H1 (cell line): ENCODE measurements around the gene BAIAP2. TPM values are rescaled to one million over a fixed set of nuclear protein-coding genes. Genes with fewer than 3 reads are reported as not detected.

ENCODE experiments used
- CTCF ChIA-PET: fragments of 300-600 bp; sonication (Branson Sonifier 250); formaldehyde crosslinking; loops from one replicate; lab custom pipeline; 2021; ENCODE audit not compliant: partially characterized antibody; lab: Charles Lee
- POLR2A ChIA-PET: fragments of 300-600 bp; sonication (Branson Sonifier 250); formaldehyde crosslinking; loops from one replicate; lab custom pipeline; 2021; ENCODE audit warnings: inconsistent platforms; ENCODE audit not compliant: partially characterized antibody; lab: Charles Lee
- DNase-seq, 2 experiments: peaks; one replicate each; pipeline versions ENCODE4 v3.0.0 to v3.0.0-alpha.2; 2010 to 2022; ENCODE audit warnings: low spot score in 2 of 2, low read depth in 1 of 2, mixed read lengths in 1 of 2
- FAIRE-seq: peaks from 2 replicates; lab custom pipeline; 2011; peaks lifted over from hg19 to GRCh38; lab: Jason Lieb, UNC
- H2AFZ ChIP-seq: 2 replicates; pipeline ENCODE4 v1.8.1; 2012; ENCODE audit warnings: low read length, inconsistent platforms
- H2AK5ac ChIP-seq: 2 replicates; pipeline ENCODE4 v1.6.1; 2013; ENCODE audit warnings: low read depth, low read length
- H2BK120ac ChIP-seq: replicated peaks from 2 replicates; pipeline ENCODE3; 2013; ENCODE audit warnings: low read depth, low read length, inconsistent platforms
- H2BK12ac ChIP-seq: 2 replicates; pipeline ENCODE4 v1.6.1; 2013; ENCODE audit warnings: low read depth, low read length
- H2BK15ac ChIP-seq: 2 replicates; pipeline ENCODE4 v1.6.1; 2013; ENCODE audit warnings: low read length
- H2BK20ac ChIP-seq: 2 replicates; pipeline ENCODE4 v1.6.1; 2013; ENCODE audit warnings: low read length
- H2BK5ac ChIP-seq: 2 replicates; pipeline ENCODE4 v1.6.1; 2013; ENCODE audit warnings: low read depth, low read length
- H3K14ac ChIP-seq: 2 replicates; pipeline ENCODE4 v1.6.1; 2013; ENCODE audit warnings: inconsistent platforms; ENCODE audit not compliant: insufficient read length
- H3K18ac ChIP-seq: 2 replicates; pipeline ENCODE4 v1.6.1; 2013; ENCODE audit warnings: low read length; ENCODE audit errors: extremely low read depth
- H3K23ac ChIP-seq: 2 replicates; pipeline ENCODE4 v1.6.1; 2013; ENCODE audit warnings: inconsistent platforms; ENCODE audit not compliant: insufficient read length
- H3K23me2 ChIP-seq: 2 replicates; pipeline ENCODE4 v1.6.1; 2013; ENCODE audit warnings: low read depth, low read length
- H3K27ac ChIP-seq: 2 replicates; pipeline ENCODE4 v1.6.1; 2011; ENCODE audit warnings: low read depth, low read length, inconsistent platforms
- H3K27me3 ChIP-seq, 4 experiments: replicated peaks in 1 of 4; 1 replicate in 1 of 4; 2 replicates in 3 of 4; pipeline versions ENCODE4 v1.6.1 to v1.8.1; 2011 to 2013; ENCODE audit warnings: low read length in 3 of 4, mild to moderate bottlenecking in 3 of 4, inconsistent platforms in 2 of 4, mixed read lengths in 2 of 4, moderate library complexity in 1 of 4; ENCODE audit not compliant: control insufficient read depth in 3 of 4, insufficient read depth in 3 of 4; ENCODE audit errors: extremely low read depth in 1 of 4
- H3K36me3 ChIP-seq, 4 experiments: 2 replicates each; pipeline versions ENCODE4 v1.6.1 to v1.8.1; 2011 to 2013; ENCODE audit warnings: mild to moderate bottlenecking in 4 of 4, low read length in 3 of 4, moderate library complexity in 2 of 4, control low read depth in 1 of 4, inconsistent platforms in 1 of 4; ENCODE audit not compliant: insufficient read depth in 4 of 4, control insufficient read depth in 2 of 4
- H3K4ac ChIP-seq: replicated peaks from 2 replicates; pipeline ENCODE3; 2013; ENCODE audit warnings: low read length, low read depth, mixed read lengths, inconsistent platforms; ENCODE audit not compliant: insufficient read length
- H3K4me1 ChIP-seq, 4 experiments: replicated peaks in 1 of 4; 1 replicate in 1 of 4; 2 replicates in 3 of 4; pipeline versions ENCODE4 v1.6.1 to v1.8.1; 2011 to 2013; ENCODE audit warnings: low read length in 3 of 4, inconsistent platforms in 2 of 4, mixed read lengths in 1 of 4; ENCODE audit not compliant: insufficient read depth in 4 of 4, control insufficient read depth in 3 of 4
- H3K4me2 ChIP-seq, 2 experiments: 2 replicates each; pipeline versions ENCODE4 v1.6.1 to v1.8.1; 2011 to 2013; ENCODE audit warnings: low read depth in 2 of 2, low read length in 2 of 2, control low read depth in 1 of 2, inconsistent platforms in 1 of 2, mild to moderate bottlenecking in 1 of 2; ENCODE audit not compliant: insufficient read depth in 1 of 2
- H3K4me3 ChIP-seq, 4 experiments: fragments of 200-600, 300-600 bp in 1 of 4; sonication (generic), shearing (Covaris generic), sonication (Bioruptor Twin) in 1 of 4; 2 replicates each; pipeline versions ENCODE4 v1.5.1 to v1.8.1; 2011 to 2016; ENCODE audit warnings: low read length in 4 of 4, low read depth in 3 of 4, control low read depth in 2 of 4, inconsistent platforms in 2 of 4, mild to moderate bottlenecking in 2 of 4, mixed read lengths in 1 of 4, moderate library complexity in 1 of 4; ENCODE audit not compliant: insufficient read depth in 2 of 4; ENCODE audit errors: extremely low read depth in 1 of 4
- H3K56ac ChIP-seq: replicated peaks from 2 replicates; pipeline ENCODE3; 2013; ENCODE audit warnings: low read depth, mild to moderate bottlenecking, mixed read lengths, low read length, inconsistent platforms; ENCODE audit not compliant: insufficient read length
- H3K79me1 ChIP-seq: 2 replicates; pipeline ENCODE4 v1.6.1; 2013; ENCODE audit warnings: low read depth, low read length, control low read depth
- H3K79me2 ChIP-seq, 2 experiments: 2 replicates each; pipeline versions ENCODE4 v1.6.1 to v1.8.1; 2012 to 2013; ENCODE audit warnings: low read length in 2 of 2, mild to moderate bottlenecking in 2 of 2, inconsistent platforms in 1 of 2; ENCODE audit not compliant: insufficient read depth in 2 of 2, control insufficient read depth in 1 of 2
- H3K9ac ChIP-seq, 4 experiments: replicated peaks in 1 of 4; 1 replicate in 1 of 4; 2 replicates in 3 of 4; pipeline versions ENCODE4 v1.6.1 to v1.8.1; 2011 to 2013; ENCODE audit warnings: low read depth in 3 of 4, low read length in 3 of 4, control low read depth in 2 of 4, mild to moderate bottlenecking in 2 of 4, moderate library complexity in 2 of 4, inconsistent platforms in 1 of 4; ENCODE audit errors: extremely low read depth in 1 of 4
- H3K9me3 ChIP-seq, 2 experiments: 2 replicates each; pipeline versions ENCODE4 v1.6.1 to v1.8.1; 2012 to 2013; ENCODE audit warnings: mild to moderate bottlenecking in 2 of 2, moderate library complexity in 2 of 2, control low read depth in 1 of 2, inconsistent platforms in 1 of 2, low read depth in 1 of 2, low read length in 1 of 2, mixed read lengths in 1 of 2; ENCODE audit not compliant: insufficient read depth in 2 of 2
- H4K20me1 ChIP-seq, 2 experiments: replicated peaks in 1 of 2; 2 replicates each; pipeline versions ENCODE3 to v1.8.1; 2011 to 2013; ENCODE audit warnings: inconsistent platforms in 2 of 2, low read length in 2 of 2, mild to moderate bottlenecking in 1 of 2; ENCODE audit not compliant: insufficient read depth in 2 of 2, control insufficient read depth in 1 of 2
- H4K5ac ChIP-seq: 2 replicates; pipeline ENCODE4 v1.6.1; 2013; ENCODE audit warnings: low read length, low read depth, mixed read lengths, inconsistent platforms; ENCODE audit not compliant: insufficient read length
- H4K8ac ChIP-seq: 2 replicates; pipeline ENCODE4 v1.8.0; 2013; ENCODE audit warnings: mild to moderate bottlenecking, moderate library complexity, low read length, inconsistent platforms; ENCODE audit not compliant: insufficient read depth; ENCODE audit errors: extremely low read depth
- H4K91ac ChIP-seq: replicated peaks from 2 replicates; pipeline ENCODE3; 2013; ENCODE audit warnings: low read length, mixed read lengths, inconsistent platforms; ENCODE audit not compliant: insufficient read length
- PHF8 ChIP-seq: fragments of 200-600 bp; sonication (generic); conservative IDR thresholded peaks from 2 replicates; pipeline ENCODE4 v1.7.1; 2012; ENCODE audit warnings: low read depth, mild to moderate bottlenecking, inconsistent platforms, low read length, moderate library complexity
- WGBS, 2 experiments: shearing (Covaris generic) in 1 of 2; methylation state at CpG; one replicate each; pipeline versions ENCODE4 v1.1.6 to v1.1.7; 2013 to 2015; ENCODE audit warnings: low lambda C conversion rate in 2 of 2, mixed read lengths in 2 of 2, inconsistent platforms in 1 of 2, low coverage in 1 of 2, missing lambda C conversion rate in 1 of 2; ENCODE audit not compliant: insufficient replicate concordance in 2 of 2, insufficient coverage in 1 of 2, insufficient read length in 1 of 2; ENCODE audit errors: extremely low coverage in 1 of 2, missing lambda C conversion rate in 1 of 2; 5-methylcytosine and 5-hydroxymethylcytosine counted together
- polyA plus RNA-seq, 7 experiments: library from polyadenylated mRNA; depleted of rRNA in 3 of 7; stranded (reverse) in 5 of 7; unstranded in 2 of 7; fragments of >200 nt in 5 of 7; fragments of 200-250 nt in 2 of 7; gene quantifications; 1 replicate in 5 of 7; 2 replicates in 1 of 7; 4 replicates in 1 of 7; pipeline versions ENCODE4 v1.2.1 to v1.2.3, GENCODE V29; 2011 to 2013; ENCODE audit warnings: missing spikeins in 2 of 7, mixed read lengths in 2 of 7
- total RNA-seq: library from RNA; stranded (reverse); fragmentation: NEBNext Ultra II Directional; extraction: Animal tissue kit (Norgen Biotek cat#: 25700); gene quantifications from 2 replicates; pipeline ENCODE4 v1.2.1, GENCODE V29; 2021

Gene BAIAP2
- total and polyA plus RNA-seq, 2 of the 8 experiments (the other 6 are each of a cell fraction or from before 2014, with no cell fraction given), result 10.0 to 22.8 TPM

DNA sequence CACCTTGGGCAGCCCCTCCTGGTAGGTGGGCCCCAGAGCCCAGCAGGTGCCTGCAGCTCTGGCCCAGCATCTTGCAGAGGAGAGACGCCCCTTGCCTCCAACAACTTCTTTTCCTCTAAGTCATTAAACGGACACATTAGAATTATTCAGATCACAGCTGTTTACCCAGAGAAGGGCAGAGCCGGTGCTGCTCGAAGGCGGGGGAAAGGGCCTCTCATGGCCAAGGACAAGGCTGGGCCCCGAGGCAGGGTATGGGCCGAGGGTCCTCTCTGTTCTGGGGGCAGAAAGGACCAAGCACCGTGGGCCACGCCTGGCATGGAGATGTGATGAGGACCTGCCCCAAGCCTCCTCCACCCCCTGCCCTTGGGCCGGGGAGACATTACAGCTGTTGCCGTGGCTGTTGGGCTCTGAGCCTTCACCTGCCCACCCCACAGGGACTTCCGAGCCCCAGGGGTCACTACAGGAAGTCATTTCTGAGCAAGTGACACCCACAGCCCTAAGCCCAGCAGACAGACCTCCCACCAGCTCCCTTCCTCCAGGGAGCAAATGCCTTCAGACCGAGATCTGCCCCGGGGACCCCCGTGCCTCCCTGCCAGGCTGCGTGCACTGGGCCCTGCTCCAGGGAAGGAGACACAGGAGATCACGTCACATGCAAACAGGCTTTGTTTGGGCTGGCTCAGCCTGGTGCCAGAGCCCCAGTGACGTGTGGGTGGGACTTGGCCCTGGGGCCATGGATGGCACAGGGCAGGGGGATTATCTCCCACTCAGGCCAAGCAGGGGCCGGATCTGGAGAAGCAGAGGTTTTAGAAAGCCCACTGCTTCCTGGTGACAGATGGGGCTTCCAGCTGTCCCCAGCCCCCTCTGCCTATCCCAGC is 129.7 kb downstream of the BAIAP2 start:
- 0 out of 2 replicates have a peak overlapping the region, but pooled peaks have one; percentile 27 for H2BK12ac ChIP-seq
- H2BK15ac ChIP-seq, result peak overlapping the region; percentile 99; the same call in 1 of the 2 replicates
- no peak overlapping the region for H3K4ac ChIP-seq
- H3K4me2 ChIP-seq, result no peak overlapping the region
- H3K79me1 ChIP-seq, result no peaks in the 10 kb centered on the region
- H4K8ac ChIP-seq, result peak overlapping the region; percentile 51; the same call in 1 of the 2 replicates
- H4K20me1 ChIP-seq, result peaks cover 0 to 3% of the 10 kb centered on the region in 2 experiments
- H3K23ac ChIP-seq, result no peak overlapping the region
- H3K79me2 ChIP-seq, result no peaks in the 10 kb centered on the region; a peak in 1 of 4 replicates
- no peak overlapping the region for H2BK120ac ChIP-seq
- H3K36me3 ChIP-seq, result no peaks in the 10 kb centered on the region; a peak in 1 of 8 replicates
- H3K4me1 ChIP-seq, result peaks cover 0 to 12% (median 3%) of the 10 kb centered on the region in 4 experiments; a peak in 4 of 7 replicates
- H3K14ac ChIP-seq, result no peak overlapping the region
- H3K4me3 ChIP-seq, result no peak overlapping the region
- H4K5ac ChIP-seq, result no peak overlapping the region
- no peak overlapping the region for H3K27ac ChIP-seq
- WGBS, 2 experiments, result 78% methylated on average over 18 of the region's 19 CpGs; no CpG with 5 or more reads in 1 of the 2 experiments
- H3K18ac ChIP-seq, result no peak overlapping the region
- POLR2A ChIA-PET, result interaction anchor here (0.7 to 1.6 kb wide), 7 partner anchors 8 to 344 kb away, joined by 3 to 5 read pairs (median 3); partner anchors contain the start of genes NDUFAF8 and TEPSIN
- H3K27me3 ChIP-seq, result peaks cover 0 to 7% (median 4%) of the 10 kb centered on the region in 4 experiments; a peak in 5 of 7 replicates
- DNase-seq (no peak), FAIRE-seq (no peak)
- CTCF ChIA-PET, result interaction anchor here (0.6 to 1.3 kb wide), 7 partner anchors 14 to 624 kb away, joined by 3 to 5 read pairs (median 3); no protein-coding TSS in a partner anchor
- H3K56ac ChIP-seq, result no peak overlapping the region
- H4K91ac ChIP-seq, result no peak overlapping the region
- no peak overlapping the region for H2BK20ac ChIP-seq
- H2AFZ ChIP-seq, result no peak overlapping the region
- H2BK5ac ChIP-seq, result no peak overlapping the region
- no peak overlapping the region for H3K9ac ChIP-seq
- no peak overlapping the region for H2AK5ac ChIP-seq
- peaks cover 5% of the 10 kb centered on the region; the same call in 1 of the 2 replicates for H3K23me2 ChIP-seq
- H3K9me3 ChIP-seq, result no peaks in the 10 kb centered on the region
- TF ChIP-seq PHF8, result no peak
